ENCODE measurements around the gene ZFPM1. TPM values are rescaled to one million over a fixed set of nuclear protein-coding genes. Genes with fewer than 3 reads are reported as not detected.

ZFPM1 gene
- total RNA-seq, 6 experiments from 2014 or later: 4.5 to 6.4 (median 5.1) TPM

DNA sequence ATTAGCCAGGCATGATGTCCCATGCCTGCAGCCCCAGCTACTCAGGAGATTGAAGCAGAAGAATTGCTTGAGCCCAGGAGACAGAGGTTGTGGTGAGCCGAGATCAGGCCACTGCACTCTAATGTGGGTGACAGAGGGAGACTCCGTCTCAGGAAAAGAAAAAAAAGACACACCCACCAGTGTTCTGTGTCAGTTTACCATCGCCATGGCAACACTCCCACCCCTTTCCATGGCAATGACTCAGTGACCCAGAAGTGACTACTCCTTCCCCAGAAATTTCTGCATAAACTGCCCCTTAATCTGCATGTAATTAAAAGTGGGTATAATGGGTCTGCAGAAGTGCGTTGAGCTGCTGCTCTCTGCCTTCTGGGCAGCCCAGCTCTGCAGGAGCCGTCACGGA, 113.1 kb downstream of the ZFPM1 start:
- no peak overlapping the region for H3K4me3 Mint-ChIP-seq
- no peaks in the 10 kb centered on the region for H3K9me3 Mint-ChIP-seq
- peak; percentile 48 for DNase-seq
- peaks cover 3% of the 10 kb centered on the region for H3K27me3 Mint-ChIP-seq (ENCODE audit: insufficient read depth)
- H3K27ac Mint-ChIP-seq: peak overlapping the region; percentile 13; the same call in 1 of the 2 replicates
- H3K4me1 Mint-ChIP-seq (ENCODE audit: low read depth): peaks cover 26% of the 10 kb centered on the region
- no peaks in the 10 kb centered on the region for H3K36me3 Mint-ChIP-seq (ENCODE audit: low read depth)
- TF ChIP-seq, protein P1, sequence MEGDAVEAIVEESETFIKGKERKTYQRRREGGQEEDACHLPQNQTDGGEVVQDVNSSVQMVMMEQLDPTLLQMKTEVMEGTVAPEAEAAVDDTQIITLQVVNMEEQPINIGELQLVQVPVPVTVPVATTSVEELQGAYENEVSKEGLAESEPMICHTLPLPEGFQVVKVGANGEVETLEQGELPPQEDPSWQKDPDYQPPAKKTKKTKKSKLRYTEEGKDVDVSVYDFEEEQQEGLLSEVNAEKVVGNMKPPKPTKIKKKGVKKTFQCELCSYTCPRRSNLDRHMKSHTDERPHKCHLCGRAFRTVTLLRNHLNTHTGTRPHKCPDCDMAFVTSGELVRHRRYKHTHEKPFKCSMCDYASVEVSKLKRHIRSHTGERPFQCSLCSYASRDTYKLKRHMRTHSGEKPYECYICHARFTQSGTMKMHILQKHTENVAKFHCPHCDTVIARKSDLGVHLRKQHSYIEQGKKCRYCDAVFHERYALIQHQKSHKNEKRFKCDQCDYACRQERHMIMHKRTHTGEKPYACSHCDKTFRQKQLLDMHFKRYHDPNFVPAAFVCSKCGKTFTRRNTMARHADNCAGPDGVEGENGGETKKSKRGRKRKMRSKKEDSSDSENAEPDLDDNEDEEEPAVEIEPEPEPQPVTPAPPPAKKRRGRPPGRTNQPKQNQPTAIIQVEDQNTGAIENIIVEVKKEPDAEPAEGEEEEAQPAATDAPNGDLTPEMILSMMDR (IDR thresholded peaks at IDR 0.05): no peak

- TF ChIP-seq, protein P1 (IDR thresholded peaks at IDR 0.05): no peak
- no peaks in the 10 kb centered on the region for H3K36me3 Mint-ChIP-seq (ENCODE audit: low read depth)
Observed at GRCh38 chr16:88568710-88569613, 115.9 kb downstream of the ZFPM1 start.

DNA sequence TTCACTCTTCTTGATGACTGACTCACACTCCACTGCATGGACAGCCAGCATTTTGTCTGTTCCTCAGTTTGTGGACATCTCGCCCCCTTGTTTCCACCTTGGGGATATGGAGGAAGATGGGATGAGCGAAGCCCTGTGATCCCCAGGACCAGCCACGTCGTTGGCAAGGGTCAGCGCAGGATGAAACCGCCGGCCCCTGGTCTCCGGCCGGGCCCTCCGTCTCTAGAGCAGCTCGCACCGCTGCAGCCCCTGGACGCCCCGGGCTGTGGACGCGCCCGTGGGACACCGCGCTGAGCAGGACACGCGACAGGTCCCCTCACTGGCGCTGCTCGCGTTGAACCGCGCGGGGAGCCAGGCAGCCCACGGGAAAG, 116.5 kb downstream of the ZFPM1 start:
- TF ChIP-seq, protein P1 (IDR thresholded peaks at IDR 0.05): no peak
- H3K9me3 Mint-ChIP-seq: no peaks in the 10 kb centered on the region
- H3K36me3 Mint-ChIP-seq (ENCODE audit: low read depth): no peaks in the 10 kb centered on the region
- H3K27me3 Mint-ChIP-seq (ENCODE audit: insufficient read depth): peaks cover 3% of the 10 kb centered on the region
- H3K4me3 Mint-ChIP-seq: peak overlapping the region; percentile 88
- H3K4me1 Mint-ChIP-seq (ENCODE audit: low read depth): peaks cover 33% of the 10 kb centered on the region
- peak; percentile 4 for DNase-seq
- H3K27ac Mint-ChIP-seq: peak overlapping the region; percentile 77

More at GRCh38 chr16:88568710-88569613, 115.9 kb downstream of the ZFPM1 start:
- no peaks in the 10 kb centered on the region for H3K9me3 Mint-ChIP-seq
- H3K4me1 Mint-ChIP-seq (ENCODE audit: low read depth): peaks cover 33% of the 10 kb centered on the region
- no peak for DNase-seq
- peak overlapping the region; percentile 77 for H3K27ac Mint-ChIP-seq
- H3K4me3 Mint-ChIP-seq: peak overlapping the region; percentile 88
- peaks cover 3% of the 10 kb centered on the region for H3K27me3 Mint-ChIP-seq (ENCODE audit: insufficient read depth)

GRCh38 chr16:88569985-88570690, 117.1 kb downstream of the ZFPM1 start, which contains the start of gene ZC3H18:
Gene ZC3H18, plus strand, starts transcription at chr16:88570403. Its CDS starts 6,721 bp downstream, at chr16:88577124.
- peak within 1 kb of the TSS; percentile 85 for H3K27ac Mint-ChIP-seq
- peak within 1 kb of the TSS; percentile 95 for H3K4me3 Mint-ChIP-seq
- H3K9me3 Mint-ChIP-seq: no peaks in the 10 kb centered on the region
- TF ChIP-seq, protein P1 (IDR thresholded peaks at IDR 0.05): no peak
- peaks cover 33% of the 10 kb centered on the region for H3K4me1 Mint-ChIP-seq (ENCODE audit: low read depth)
- no peaks in the 10 kb centered on the region for H3K36me3 Mint-ChIP-seq (ENCODE audit: low read depth)
- DNase-seq: peak; percentile 87
- peaks cover 3% of the 10 kb centered on the region for H3K27me3 Mint-ChIP-seq (ENCODE audit: insufficient read depth)

GRCh38 chr16:88570691-88571092, 117.6 kb downstream of the ZFPM1 start:
- Mint-ChIP-seq H3K4me1 (ENCODE audit: low read depth) (peaks cover 33% of the 10 kb centered on the region), H3K4me3 (peak overlapping the region; percentile 95), H3K27me3 (ENCODE audit: insufficient read depth) (peaks cover 3% of the 10 kb centered on the region; the same call in 1 of the 2 replicates), H3K36me3 (ENCODE audit: low read depth) (no peaks in the 10 kb centered on the region), H3K9me3 (no peaks in the 10 kb centered on the region), H3K27ac (peak overlapping the region; percentile 67)
- DNase-seq: no peak
- TF ChIP-seq, protein P1 (IDR thresholded peaks at IDR 0.05): no peak
